Measurements from ENCODE around the gene ANAPC16. TPM values are rescaled to one million over a fixed set of nuclear protein-coding genes. Genes with fewer than 3 reads are reported as not detected.
"Not testable (repeated sequence)": the region's sequence is repeated elsewhere in the genome, so short reads cannot be mapped to it uniquely, and the experiment has no call there.

Gene ANAPC16
- total RNA-seq, 1 donor from 2014 or later: 33.7 TPM

DNA sequence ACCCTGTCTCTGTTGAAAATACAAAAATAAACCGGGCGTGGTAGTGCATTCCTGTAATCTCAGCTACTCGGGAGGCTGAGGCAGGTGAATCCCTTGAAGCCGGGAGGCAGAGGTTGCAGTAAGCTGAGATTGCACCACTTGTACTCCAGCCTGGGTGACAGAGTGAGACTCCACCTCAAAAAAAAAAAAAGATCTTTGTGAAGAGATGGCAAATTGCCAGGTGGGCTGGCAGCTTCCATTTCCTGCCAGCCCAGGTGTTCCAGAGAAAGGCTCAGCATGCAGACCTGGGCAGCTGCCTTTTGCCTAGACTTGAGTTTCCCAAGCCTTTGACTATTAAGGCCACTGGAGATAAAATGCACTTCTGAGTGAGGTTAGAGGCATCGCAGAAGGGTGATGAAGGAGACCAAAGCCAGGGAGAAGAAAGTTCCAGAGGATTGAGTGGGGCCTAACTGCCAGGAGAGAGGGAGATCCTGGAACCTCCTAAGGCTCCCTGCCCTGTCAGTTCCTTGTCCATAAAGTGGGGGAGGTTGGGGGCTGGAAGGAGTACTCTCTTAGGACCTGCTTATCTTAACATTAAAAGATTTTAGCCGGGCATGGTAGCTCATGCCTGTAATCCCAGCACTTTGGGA lies 47.9 kb downstream of the ANAPC16 start:
- DNase-seq (ENCODE audit: low read depth): no peak
- no peak overlapping the region for H3K4me3 ChIP-seq (ENCODE audit: low read depth, low read length)

DNA sequence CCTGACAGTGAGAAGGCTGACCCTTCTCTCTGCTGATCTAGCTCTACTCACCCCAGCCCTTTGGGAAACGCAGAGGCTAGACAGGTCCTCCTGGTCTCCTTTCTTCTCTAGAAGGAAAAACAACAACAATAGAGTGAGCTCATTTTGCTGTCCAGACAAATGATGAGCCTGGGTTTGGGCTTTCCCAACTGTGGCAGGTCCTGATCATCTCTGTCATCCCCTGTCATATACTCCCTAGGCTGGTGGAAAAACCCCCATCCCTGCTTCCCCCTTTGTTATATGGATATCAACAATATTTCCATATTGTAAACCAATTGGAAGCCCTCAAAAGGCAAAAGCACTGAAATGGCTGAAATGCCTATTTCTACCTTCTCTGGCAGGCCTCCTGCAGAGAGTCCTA lies 48.7 kb downstream of the ANAPC16 start:
- no peak overlapping the region for H3K4me3 ChIP-seq (ENCODE audit: low read depth, low read length)
- DNase-seq (ENCODE audit: low read depth): no peak
- no peak for TF ChIP-seq CTCF (conservative IDR thresholded peaks at IDR 0.05; ENCODE audit: low read depth, low read length)

More for the DNA sequence above, 47.9 kb downstream of the ANAPC16 start:
- TF ChIP-seq CTCF (conservative IDR thresholded peaks at IDR 0.05; ENCODE audit: low read depth, low read length): no peak

GRCh38 chr10:72265508-72265907 lies 49.7 kb downstream of the ANAPC16 start:
- no peak for DNase-seq (ENCODE audit: low read depth)

DNA sequence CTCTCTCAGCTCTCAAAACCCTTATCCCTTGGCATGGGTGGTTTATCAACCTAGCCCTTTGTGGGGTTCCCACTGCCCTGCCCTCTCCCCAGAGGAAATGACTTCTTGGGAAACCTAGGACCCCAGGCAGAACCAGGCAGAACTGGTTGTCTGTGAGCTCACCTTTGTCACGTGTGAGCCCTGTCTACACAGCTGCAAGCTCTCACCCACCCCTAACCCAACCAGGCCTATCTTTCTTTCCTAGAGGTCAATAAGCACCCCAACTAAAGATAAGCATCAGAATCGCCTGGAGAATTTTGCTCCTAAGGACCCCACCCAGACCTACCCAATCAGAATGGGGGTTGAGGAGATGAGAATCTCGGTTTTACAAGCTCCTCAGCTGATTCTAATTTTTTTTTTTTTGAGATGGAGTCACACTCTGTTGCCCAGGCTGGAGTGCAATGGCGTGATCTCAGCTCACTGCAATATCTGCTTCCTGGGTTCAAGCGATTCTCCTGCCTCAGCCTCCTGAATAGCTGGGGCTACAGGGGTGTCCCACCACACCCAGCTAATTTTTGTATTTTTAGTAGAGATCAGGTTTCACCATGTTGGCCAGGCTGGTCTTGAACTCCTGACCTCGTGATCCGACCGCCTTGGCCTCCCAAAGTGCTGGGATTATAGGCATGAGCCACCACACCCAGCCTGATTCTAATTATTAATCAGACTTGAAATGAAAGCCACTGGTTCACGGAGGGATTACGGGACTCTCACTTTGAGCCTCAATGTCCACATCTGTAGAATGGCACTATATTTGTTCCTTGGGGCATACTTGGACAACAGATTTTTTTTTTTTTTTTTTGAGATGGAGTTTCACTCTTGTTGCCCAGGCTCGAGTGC lies 50.4 kb downstream of the ANAPC16 start:
- no peak for TF ChIP-seq CTCF (conservative IDR thresholded peaks at IDR 0.05; ENCODE audit: low read depth, low read length)
- DNase-seq (ENCODE audit: low read depth): no peak
- H3K4me3 ChIP-seq (ENCODE audit: low read depth, low read length): no peak overlapping the region

More at GRCh38 chr10:72265508-72265907, 49.7 kb downstream of the ANAPC16 start:
- no peak for TF ChIP-seq CTCF (conservative IDR thresholded peaks at IDR 0.05; ENCODE audit: low read depth, low read length)
- H3K4me3 ChIP-seq (ENCODE audit: low read depth, low read length): no peak overlapping the region

DNA sequence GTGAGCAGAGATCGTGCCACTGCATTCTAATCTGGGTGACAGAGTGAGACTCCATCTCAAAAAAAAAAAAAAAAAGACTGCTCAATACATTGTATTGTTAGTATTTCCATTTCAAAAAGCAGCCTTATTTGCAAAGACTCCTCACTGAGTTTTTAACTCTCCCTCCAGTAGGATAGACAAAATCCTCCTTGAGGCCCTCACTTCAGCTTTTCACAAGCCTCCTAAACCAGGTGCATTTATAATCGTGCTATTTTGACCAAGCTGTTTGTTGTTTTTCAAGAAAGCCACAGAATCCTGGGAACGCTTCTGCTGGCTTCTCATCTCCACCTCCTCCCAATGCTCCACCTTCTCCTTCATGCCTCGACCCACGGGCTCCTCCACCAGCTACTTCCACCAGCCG lies 51.6 kb downstream of the ANAPC16 start:
- TF ChIP-seq CTCF (conservative IDR thresholded peaks at IDR 0.05; ENCODE audit: low read depth, low read length): no peak
- no peak overlapping the region for H3K4me3 ChIP-seq (ENCODE audit: low read depth, low read length)
- DNase-seq (ENCODE audit: low read depth): no peak

GRCh38 chr10:72267819-72268399 lies 52.1 kb downstream of the ANAPC16 start:
- no peak for TF ChIP-seq CTCF (conservative IDR thresholded peaks at IDR 0.05; ENCODE audit: low read depth, low read length)
- H3K4me3 ChIP-seq (ENCODE audit: low read depth, low read length): no peak overlapping the region
- DNase-seq (ENCODE audit: low read depth): no peak

GRCh38 chr10:72268475-72269200 lies 52.8 kb downstream of the ANAPC16 start:
- H3K4me3 ChIP-seq (ENCODE audit: low read depth, low read length); DNase-seq (ENCODE audit: low read depth): not testable (repeated sequence)
